Activated CD4-positive, CD25-positive, alpha-beta regulatory T cell treated with anti-CD3 and anti-CD28 coated beads, Interleukin-2, amount 50 U/mL, for 16 hours (primary cell): ENCODE data around the gene MED22.
"Not testable (repeated sequence)": the region's sequence is repeated elsewhere in the genome, so short reads cannot be mapped to it uniquely, and the experiment has no call there.

Source experiments
- DNase-seq: peaks from one replicate; pipeline ENCODE4 v3.0.0-alpha.2; 2020; ENCODE audit warnings: low read depth, low spot score

MED22 gene

DNA sequence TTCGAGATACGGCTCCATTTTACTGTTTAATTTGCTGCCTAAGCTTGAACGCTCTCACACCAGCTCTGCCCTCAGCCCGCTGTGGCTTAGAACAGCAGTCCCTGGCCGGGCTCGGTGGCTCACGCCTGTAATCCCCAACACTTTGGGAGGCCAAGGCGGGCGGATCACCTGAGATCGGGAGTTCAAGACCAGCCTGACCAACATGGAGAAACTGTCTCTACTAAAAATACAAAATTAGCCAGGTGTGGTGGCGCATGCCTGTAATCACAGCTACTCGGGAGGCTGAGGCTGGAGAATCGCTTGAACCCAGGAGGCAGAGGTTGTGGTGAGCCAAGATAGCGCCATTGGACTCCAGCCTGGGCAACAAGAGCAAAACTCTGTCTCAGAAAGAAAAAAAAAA is 29.3 kb upstream of the MED22 start:
- not testable (repeated sequence) for DNase-seq

DNA sequence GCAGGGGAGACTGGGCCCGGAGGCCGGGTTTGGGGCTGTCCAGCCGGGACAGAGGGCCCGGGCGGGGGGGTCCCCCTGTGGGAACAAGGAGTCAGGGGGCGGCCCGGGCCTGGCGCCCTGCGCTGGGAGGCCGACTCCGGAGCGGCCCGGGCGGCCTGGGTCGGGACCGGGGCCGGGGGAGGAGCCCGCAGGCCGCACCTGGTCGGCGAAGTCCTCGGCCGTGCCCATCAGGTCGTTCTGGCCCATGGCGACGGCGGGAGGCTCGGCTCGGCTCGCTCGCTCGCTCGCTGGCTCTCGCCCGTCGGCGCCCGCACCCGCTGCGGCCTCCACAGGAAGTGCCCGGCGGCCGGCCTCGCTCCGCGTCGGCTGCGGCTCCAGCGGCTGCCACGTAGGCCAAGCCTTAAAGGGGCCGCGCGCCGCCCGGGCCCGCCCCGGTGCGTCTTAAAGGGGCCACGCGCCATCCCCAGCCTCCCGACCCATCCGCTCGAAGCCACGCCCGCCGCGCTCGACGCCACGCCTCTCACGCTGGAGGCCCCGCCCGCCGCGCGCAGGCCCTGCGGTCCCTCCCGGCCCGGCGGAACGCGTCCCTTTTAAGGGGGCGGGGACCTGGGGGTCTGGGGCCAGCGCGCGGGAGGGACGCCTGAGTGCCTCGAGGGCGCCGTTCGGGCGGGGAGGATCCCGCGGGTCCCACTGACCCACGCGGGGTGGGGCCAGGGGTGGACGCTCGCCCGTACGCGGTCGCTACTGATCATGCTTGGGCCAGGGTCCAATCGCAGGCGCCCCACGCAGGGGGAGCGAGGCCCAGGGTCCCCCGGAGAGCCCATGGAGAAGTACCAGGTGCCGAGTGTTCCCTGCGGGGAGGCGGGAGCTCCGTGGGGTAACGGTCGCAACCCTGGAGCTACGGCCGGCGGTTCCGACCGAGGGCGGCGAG is 28.1 kb upstream of the MED22 start, which contains the start of the genes STKLD1 and SURF4:
Gene STKLD1, plus strand, starts transcription at position 643 of the 931 bp plus-strand sequence. Its CDS starts 108 bp downstream, at position 751.
Gene SURF4, minus strand, starts transcription at position 337 of the 931 bp plus-strand sequence. Its CDS starts 91 bp downstream, at position 246.
- DNase-seq = peak; percentile 84

- DNase-seq = no peak
Measured at GRCh38 chr9:133375116-133375723, 27.3 kb upstream of the MED22 start.

DNA sequence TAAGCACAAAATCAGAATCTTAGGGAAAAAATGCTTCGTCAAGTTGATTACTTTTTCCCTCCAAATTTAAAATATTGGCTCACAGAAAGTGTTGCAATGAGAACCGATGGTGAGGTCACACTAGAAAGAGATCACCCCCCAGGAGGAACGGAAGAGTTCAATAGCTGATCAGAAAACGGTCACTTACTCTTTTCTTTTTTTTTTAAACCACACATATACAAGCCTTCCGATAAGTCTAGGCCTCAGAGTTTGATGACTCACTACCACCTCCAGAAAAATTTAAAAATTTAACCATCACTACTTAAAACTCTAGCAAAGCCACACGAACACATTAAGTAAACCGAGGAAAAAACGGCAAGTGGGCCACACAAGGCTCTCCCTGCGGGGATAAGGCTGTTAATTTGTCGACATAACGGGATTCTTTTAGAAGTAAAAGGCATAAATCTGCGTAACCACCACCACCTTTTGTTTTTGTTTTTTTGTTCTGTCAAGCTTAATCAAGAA is 26.7 kb upstream of the MED22 start:
- DNase-seq = no peak

- DNase-seq = no peak
Measured at GRCh38 chr9:133372144-133372543, 24.2 kb upstream of the MED22 start.

DNA sequence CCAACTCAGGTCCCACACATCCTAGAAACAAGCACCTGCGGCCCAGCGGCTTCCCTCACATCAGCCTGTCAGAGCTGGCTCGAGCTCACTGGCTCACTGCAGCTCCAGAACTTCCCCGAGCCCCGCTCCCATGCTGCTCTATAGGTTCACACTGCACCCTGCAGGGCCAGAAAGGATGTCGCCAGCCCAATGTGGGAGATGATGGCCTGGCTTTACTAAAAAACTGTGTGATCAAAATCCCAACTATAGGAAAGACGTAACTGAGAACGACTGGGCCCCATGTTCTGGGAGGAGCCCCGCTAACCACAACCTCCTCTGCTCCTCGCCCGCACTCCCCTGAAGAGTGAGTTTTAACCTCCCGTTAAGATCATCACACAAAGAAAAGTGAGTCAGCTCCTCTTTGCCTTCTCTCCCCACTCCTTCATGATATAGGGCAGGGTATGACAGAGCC is 23.4 kb upstream of the MED22 start:
- peak; percentile 48 for DNase-seq

DNA sequence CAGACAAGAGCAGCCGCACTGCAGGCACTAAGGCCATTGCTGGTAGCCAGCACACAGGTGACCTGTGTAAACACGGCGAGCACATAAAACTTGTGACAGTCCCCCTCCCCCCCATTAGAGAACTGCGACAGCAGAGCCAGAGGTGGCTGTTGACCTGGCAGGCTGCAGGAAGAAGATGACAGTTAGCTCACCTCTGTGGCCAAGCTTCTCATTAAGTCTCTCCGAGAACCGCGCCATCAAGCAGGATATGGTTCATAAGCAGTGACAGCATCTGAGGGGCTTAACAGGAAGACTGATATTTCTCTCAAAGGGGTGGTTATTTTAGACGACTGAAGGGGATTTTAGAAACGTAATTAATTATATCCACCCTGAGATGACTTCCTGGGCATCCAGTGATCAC is 22.8 kb upstream of the MED22 start:
- DNase-seq = no peak

DNA sequence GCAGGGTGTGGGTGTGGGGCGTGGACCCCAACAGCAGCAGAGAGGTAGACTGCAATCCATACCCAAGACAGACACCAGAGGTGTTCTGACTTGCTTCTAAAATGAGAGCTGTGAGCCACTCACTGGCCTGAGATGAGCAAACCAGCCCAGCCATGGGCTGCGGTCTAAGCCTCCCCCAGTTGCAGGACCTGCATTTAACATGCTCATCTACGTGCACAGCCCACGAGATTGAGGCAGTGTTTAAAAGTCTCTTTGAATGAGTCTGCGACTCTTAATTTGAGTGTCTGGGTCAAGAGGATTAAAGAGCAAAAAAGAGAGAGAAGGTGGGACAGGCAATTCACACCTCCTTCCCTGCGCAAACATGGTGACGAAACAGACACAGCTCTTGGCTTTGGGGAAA is 22.0 kb upstream of the MED22 start:
- DNase-seq = no peak

DNA sequence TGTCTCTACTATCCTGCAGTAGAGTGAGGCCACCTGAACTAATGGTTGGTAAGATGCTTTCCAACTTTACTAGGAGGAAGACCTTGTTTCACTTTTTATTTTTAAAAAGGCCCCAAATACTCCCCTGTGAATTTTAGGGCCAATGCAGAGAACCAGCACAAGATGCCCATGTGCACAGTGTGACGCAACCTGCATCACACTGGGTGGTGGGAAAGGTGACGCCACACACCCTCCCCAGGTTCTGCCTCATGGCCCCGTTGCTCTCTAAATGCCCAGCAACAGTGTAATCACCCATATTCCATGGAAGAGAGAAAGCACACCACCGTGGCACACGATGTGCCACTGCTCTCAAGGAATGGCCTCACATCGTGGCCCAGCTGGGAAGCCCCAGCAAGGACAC is 21.5 kb upstream of the MED22 start:
- no peak for DNase-seq

DNA sequence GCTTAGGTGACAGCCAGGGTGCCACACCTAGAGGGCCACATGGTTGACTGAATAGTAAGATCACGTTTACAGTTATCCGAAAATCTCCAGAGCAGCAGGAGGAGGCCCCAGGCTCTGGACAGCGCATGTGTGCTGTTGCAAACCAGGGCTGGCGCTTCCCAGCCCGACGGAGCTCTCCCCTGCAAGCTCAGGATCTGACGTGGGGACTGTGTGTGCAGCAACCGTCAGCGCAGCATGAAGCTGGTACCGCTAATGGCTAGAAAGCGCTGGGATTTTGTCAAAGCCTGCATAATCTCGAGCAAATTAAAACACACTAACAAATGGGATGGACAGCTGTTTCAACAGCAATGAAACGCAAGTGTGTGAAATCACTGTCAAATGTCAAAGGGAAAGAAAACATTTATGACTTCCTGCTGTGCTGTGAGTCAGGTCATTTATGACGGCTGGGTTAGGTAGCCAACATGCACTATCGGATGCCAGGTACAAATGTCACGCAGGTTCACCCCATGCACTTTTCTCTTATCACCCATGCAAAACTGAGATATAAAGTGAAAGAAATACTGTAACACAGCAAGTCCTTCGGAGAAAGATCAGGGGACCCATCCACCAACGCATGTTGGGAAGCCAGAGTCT is 20.4 kb upstream of the MED22 start:
- DNase-seq = no peak

DNA sequence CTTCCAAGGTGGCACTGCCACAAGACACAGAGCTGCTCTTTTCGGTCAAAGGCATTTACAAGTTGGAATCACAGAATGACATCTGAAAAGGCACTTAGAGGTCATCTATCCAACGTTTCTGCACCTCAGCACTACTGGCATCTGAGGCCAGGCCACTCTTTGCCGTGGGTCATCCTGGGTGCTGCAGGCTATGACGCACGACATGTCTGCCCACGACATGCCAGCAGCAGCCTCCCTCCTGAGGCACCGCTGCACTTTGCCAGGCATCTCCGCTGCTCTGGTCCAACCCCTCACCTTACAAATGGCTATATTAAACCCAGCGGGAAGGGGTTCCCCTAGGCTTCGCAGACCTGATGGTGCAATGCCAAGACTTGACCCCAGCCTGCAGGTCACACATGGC is 19.8 kb upstream of the MED22 start:
- no peak for DNase-seq

GRCh38 chr9:133367221-133367620 is 19.3 kb upstream of the MED22 start:
- no peak for DNase-seq

GRCh38 chr9:133366435-133366834 is 18.5 kb upstream of the MED22 start:
- no peak for DNase-seq

DNA sequence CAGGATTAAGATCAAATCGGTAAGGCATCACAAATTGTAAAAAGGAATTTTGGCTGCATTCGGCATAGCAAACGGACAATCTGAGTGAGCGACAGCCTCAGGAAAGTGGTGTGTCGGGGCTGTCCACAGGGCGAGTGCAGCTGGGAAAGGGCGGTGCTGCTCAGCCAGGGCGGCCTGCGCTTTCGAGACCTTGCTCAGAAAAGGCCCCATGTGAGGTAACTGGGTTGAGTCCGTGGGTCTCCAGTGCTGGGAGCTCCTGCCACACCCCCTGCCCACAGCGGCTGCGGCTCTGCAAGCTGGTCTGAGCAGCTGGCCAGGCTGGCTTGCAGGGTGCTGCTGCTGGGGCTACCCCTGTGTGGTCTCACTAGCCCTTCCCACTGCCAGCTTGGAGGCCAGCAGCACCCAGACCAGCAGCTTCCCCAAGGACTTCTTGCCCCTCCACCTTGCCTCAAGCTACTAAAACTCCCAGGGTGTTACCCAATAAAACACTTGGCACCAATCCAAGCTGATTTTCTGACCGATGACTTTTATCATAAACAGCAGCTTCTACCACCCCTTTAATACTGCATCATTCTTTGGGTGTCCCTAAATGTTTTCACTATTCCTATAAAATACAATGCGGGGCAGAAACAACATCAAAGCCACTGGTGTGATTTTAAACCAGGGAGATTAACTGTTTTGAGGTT is 14.6 kb upstream of the MED22 start:
- no peak for DNase-seq

GRCh38 chr9:133361507-133362092 is 13.7 kb upstream of the MED22 start:
- no peak for DNase-seq

DNA sequence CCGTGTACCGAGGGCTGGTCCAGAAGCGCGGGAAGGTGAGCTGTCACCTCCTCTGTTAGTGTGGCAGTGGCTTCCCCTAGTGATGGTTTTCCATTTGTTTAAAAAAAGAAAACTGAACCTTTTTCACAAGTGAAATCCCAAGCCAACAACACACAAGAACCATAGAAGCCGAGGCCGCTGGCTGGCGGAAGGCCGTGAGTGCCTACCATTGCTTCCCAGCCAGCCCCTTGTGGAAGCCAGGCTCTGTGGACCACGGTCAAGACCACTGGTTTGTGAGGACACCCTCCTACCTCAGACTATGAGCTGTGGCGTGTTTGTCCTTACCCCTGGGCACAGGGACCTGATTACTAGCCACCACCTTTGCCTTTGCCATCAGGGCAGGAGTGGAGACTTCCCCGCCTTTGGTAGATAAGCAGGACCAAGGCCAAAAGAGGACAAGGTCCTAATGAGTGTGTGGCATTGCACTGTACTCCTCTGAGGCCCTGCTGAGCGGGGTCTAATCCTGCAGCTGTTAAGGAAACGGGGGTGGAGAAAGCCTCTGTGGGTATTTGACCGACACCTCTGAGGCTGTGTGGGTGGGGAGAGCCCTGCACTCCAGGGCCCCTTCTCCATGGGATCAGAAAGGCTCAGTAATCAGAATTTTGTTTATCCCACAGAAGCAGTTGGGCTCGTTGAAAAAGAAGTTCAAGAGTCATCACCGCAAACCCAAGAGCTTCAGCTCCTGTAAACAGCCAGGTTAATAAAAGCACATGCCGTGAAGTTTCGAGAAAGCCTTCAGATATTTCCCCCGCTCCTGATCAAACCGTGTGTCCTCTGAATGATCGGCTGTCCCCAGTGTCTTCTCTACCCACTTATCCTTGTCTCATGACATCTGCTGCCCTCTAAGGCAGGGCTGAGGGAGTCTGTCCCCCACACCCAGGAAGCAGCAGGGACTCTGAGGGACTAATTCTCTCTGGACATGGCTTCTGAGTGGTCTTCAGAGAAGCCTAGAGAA is 12.8 kb upstream of the MED22 start:
- DNase-seq = no peak

DNA sequence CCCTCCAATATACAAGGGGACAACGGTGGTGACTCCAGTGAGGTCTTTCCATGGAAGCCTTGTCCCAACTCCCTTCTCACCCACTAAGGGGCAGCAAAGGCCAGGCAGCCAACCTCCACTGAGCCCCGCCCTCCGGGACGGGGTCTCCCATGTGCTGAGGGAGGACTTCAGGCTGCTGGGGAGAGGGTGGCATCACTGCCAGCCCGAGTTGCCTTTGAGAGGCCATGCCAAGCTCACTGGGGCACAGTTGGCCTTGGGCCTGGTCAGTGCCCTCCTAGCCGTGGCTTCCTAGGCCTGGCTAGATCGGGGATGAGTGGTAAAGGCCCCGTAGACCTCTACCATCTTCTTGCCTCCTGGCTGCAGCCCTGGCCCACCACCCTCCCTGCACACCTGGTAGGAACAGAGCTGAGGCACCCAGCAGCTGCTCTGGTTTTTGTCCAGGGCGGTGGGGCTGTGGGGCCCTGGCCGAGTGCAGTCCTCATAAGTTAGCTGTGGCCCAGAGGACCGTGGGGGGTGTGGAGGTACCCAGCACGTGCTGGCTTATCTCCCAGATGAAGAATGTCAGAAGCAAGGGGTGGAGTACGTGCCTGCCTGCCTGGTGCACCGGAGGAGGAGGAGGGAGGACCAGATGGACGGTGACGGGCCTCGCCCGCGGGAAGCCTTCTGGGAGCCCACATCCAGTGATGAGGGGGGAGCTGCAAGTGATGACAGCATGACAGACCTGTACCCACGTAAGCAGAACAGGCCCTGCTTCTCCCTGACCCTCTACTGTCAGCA is 11.7 kb upstream of the MED22 start:
- no peak for DNase-seq

DNA sequence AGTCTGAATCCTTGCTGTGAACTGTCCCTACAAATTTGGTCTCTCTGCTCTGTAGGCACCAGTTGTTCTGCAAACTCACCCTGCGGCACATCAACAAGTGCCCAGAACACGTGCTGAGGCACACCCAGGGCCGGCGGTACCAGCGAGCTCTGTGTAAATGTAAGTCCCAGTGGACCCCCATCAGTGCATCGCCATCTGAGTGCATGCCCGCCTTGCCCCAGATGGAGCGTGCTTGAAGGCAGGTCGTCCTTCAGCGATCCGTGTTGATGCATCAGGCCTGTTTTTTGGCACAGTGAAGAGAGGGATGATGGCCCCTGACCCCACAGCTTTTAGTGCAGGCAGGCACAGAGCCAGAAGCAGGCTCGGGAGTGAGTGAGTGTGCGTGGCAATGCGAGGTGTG is 9.7 kb upstream of the MED22 start:
- DNase-seq = no peak
